GM20431 (cell line): ENCODE results near the gene SIX5.
"Not testable (repeated sequence)": the region's sequence is repeated elsewhere in the genome, so short reads cannot be mapped to it uniquely, and the experiment has no call there.

Experiments used
- in situ Hi-C: fragments of 300-500 bp; cut with MseI, MboI; formaldehyde crosslinking; loops from one replicate; pipeline ENCODE4 v1.15.0; 2020; ENCODE audit warnings: low sequenced_read_pairs; ENCODE audit not compliant: unreplicated experiment

SIX5 gene

GRCh38 chr19:45763691-45764294, 5.3 kb downstream of the SIX5 start:
- in situ Hi-C loops: no loop called here

- in situ Hi-C loops: no loop called here
These were observed 6.0 kb downstream of the SIX5 start for GRCh38 chr19:45762870-45763631.

- in situ Hi-C loops: no loop called here
These were observed 7.3 kb downstream of the SIX5 start for GRCh38 chr19:45761714-45762113.

GRCh38 chr19:45758921-45759320, 10.1 kb downstream of the SIX5 start:
- in situ Hi-C loops: no loop called here

DNA sequence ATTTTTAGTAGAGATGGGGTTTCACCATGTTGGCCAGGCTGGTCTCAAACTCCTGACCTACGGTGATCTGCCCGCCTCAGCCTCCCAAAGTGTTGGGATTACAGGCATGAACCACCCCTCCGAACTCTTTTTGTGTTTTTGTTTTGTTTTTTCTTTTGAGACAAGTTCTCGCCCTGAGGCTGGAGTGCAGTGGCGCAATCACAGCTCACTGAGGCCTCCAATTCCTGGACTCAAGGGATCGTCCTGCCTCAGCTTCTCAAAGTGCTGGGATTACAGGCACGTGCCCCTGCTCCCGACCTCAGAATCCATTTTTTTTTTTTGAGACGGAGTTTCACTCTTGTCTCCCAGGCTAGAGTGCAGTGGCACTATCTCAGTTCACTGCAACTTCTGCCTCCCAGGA, 11.4 kb downstream of the SIX5 start:
- in situ Hi-C loops: no loop called here

DNA sequence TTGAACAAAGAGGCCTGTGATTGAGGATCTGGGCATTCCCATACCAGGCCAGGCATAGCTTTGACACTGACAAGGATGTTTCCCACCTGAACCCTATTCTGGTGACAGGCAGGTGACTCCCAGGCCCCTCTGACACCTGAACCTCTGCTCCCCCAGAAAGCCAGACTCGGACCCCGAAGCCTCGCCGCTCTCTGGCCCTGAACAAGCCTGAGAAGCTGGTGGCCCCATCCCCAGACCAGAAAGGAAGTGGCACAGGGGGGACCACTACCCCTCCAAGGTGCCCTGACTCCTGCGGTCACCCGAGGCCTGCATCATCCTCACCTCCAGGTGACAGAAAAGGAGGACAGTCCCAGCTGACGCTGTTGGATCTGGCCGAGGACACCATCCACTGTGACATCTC, 14.7 kb downstream of the SIX5 start:
- in situ Hi-C loops: no loop called here

- in situ Hi-C loops: no loop called here
These were observed 15.5 kb downstream of the SIX5 start for GRCh38 chr19:45753548-45753947.

- in situ Hi-C loops: no loop called here
These were observed 16.4 kb downstream of the SIX5 start for GRCh38 chr19:45752639-45753038.

GRCh38 chr19:45751483-45751882, 17.6 kb downstream of the SIX5 start:
- in situ Hi-C loops: not testable (repeated sequence)

- in situ Hi-C loops: no loop called here
These were observed 21.5 kb downstream of the SIX5 start for GRCh38 chr19:45747513-45747912.

- in situ Hi-C loops: no loop called here
These were observed 22.2 kb downstream of the SIX5 start for GRCh38 chr19:45746866-45747265.

DNA sequence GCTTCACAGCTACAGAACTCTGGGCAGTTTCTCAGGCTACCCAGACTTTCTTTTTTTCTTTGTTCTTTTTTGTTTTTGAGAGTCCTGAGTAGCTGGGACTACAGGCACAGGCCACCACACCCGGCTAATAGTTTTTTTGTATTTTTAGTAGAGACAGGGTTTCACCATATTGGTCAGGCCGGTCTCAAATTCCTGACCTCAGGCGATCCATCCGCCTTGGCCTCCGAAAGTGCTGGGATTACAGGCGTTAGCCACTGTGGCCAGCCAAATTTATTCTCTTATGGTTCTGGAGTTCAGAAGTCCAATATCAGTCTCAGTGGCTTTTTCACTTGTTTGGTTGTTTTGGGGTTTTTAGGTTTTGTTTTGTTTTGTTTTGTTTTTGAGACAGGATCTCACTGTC, 23.4 kb downstream of the SIX5 start:
- in situ Hi-C loops: no loop called here

DNA sequence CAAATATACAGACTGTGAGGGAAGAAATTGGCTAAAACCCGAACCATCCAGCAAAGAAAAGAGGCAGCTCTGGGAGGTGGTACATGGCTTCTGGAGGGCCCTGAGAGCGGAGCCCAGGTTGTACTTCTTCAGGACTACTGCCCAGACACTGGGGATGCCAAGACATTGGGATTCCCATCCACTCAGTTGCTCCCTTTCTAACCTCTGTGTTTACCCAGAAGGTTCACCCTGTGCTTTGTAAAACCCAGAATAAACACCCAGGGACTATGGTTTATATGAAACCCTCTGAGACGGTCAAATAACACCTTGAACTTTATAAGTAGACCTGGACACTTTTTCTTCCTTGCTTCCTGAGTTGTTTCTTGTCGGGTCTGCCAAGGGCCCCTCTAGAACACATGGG, 26.1 kb downstream of the SIX5 start:
- in situ Hi-C loops: no loop called here

- in situ Hi-C loops: no loop called here
These were observed 29.3 kb downstream of the SIX5 start for GRCh38 chr19:45739498-45740439.

DNA sequence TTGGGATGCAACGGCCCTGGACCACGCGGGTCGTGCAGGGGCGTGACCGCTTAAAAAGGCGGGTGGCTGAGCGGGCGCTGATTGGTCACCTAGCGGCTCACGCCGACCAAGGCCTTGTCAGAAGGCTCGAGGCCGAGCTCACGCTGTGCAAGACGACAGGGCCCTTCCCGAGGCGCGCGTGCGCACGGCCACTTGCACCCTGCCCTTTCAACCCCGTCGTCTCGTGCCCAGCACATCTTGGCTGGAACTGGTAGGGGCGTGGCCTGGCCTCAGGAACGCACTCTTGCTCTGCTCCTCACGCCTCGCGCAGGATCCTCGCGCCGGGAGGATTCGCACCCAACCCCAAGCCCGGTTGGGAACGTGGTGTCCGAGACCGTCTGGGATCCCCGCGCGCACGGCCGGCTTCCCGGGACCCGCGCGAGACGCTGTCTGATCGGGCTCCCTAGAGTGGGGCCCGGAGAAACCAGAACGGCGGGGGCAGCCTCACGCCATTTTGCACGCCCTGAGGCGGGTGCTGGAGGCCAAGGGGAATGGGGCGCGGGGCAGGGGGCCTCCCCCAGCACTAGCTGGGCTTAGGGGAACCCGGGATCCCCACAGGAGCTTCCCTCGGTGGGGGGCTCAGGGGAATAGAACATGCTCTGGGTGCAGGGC, 35.8 kb downstream of the SIX5 start, which contains the start of gene MEIOSIN:
TSS of gene MEIOSIN (plus strand) at position 280 of the 651 bp plus-strand sequence. CDS start 1,938 bp downstream, outside the sequence.
- in situ Hi-C loops: no loop called here

DNA sequence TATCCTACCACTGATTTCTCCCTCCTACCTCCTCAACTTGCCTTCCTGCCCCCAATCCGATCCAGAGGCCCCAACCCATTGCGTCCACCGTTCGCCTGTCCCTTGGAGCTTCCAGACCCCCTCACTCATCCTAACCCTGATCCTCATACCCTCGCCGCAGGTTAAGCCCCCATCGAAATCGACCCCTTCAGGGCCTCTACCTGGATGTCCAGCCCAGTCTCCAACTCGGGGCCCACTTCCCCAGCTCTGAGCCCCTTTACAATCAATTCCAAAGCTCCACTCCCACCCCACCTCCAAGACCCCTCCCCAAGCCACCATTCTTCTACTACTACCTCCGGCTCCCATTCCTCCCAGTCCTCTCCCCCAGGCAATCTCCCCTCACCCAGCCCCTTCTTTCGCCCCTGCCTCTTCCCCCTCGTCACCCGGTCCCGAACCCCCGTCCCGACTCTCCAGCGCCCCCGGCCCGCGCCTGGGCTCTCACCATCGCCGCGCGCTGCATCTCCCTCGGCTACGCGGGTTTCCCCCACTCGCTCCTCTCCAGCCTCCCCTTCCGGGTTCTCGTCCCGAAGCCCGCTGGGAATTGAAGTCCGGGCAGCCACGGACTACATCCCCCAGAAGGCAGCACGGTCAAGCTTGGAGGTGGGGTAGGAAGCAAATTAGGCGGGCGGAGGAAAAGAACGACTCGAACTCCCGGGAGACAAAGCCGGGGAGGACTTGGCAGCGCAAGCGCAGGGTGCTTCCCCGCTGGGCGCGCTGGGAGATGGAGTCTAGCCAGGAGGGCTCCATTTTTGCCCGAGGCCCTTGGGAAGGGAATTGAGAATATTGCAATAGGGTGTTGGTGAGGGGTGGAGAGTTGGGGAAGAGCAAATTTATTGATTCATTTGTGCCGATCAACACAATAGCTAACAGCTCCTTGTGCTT, 38.4 kb downstream of the SIX5 start, which contains the start of gene FBXO46:
TSS of gene FBXO46 (minus strand) at position 529 of the 921 bp plus-strand sequence. CDS start 17,401 bp downstream, outside the sequence.
- in situ Hi-C loops: no loop called here

GRCh38 chr19:45729800-45730290, 39.2 kb downstream of the SIX5 start:
- in situ Hi-C loops: no loop called here

DNA sequence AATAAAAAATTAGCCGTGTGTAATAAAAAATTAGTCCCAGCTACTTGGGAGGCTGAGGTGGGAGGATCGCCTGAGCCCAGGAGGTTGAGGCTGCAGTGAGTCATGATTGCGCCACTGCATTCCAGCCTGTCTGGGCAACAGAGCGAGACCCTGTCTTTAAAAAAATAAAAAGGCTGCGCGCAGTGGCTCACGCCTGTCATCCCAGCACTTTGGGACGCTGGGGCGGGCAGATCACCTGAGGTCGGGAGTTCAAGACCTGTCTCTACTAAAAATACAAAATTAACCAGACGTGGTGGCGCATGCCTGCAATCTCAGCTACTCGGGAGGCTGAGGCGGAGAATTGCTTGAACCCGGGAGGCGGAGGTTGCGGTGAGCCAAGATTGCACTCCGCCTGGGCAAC, 40.4 kb downstream of the SIX5 start:
- in situ Hi-C loops: not testable (repeated sequence)

- in situ Hi-C loops: not testable (repeated sequence)
These were observed 49.0 kb downstream of the SIX5 start for GRCh38 chr19:45720065-45720464.
